ENCODE results near the gene NDST4.

The NDST4 gene

DNA sequence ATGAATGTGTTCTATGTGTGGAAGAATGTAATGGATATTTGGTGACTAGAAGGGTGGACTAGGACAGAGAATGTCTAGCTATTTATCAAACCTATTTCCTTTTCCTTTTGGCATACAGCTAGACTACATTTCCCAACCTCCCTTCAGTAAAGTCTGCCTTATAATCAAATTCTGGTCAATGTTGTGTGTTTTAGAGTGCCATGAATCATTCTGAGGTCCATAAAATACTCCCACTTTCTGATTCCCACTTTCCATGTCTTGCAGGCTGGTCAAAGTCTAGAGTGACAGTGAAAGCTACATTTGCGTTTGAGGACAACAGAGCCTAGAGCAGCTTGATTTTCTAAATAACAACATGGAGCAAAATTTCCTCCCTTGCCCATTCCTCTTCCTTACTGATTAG, 297.7 kb downstream of the NDST4 start:
- DNase-seq (ENCODE audit: extremely low read depth, low read depth): no peak
- H3K4me3 ChIP-seq (replicated peaks; ENCODE audit: low read depth, low read length): no peak overlapping the region
- TF ChIP-seq, protein P1, sequence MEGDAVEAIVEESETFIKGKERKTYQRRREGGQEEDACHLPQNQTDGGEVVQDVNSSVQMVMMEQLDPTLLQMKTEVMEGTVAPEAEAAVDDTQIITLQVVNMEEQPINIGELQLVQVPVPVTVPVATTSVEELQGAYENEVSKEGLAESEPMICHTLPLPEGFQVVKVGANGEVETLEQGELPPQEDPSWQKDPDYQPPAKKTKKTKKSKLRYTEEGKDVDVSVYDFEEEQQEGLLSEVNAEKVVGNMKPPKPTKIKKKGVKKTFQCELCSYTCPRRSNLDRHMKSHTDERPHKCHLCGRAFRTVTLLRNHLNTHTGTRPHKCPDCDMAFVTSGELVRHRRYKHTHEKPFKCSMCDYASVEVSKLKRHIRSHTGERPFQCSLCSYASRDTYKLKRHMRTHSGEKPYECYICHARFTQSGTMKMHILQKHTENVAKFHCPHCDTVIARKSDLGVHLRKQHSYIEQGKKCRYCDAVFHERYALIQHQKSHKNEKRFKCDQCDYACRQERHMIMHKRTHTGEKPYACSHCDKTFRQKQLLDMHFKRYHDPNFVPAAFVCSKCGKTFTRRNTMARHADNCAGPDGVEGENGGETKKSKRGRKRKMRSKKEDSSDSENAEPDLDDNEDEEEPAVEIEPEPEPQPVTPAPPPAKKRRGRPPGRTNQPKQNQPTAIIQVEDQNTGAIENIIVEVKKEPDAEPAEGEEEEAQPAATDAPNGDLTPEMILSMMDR (IDR thresholded peaks at IDR 0.05; ENCODE audit: low read depth, low read length, missing control alignments): no peak

GRCh38 chr4:114813961-114814360, 299.5 kb downstream of the NDST4 start:
- no peak overlapping the region for H3K4me3 ChIP-seq (replicated peaks; ENCODE audit: low read depth, low read length)
- no peak for DNase-seq (ENCODE audit: extremely low read depth, low read depth)
- TF ChIP-seq, protein P1 (IDR thresholded peaks at IDR 0.05; ENCODE audit: low read depth, low read length, missing control alignments): no peak

- TF ChIP-seq, protein P1 (IDR thresholded peaks at IDR 0.05; ENCODE audit: low read depth, low read length, missing control alignments): no peak
- H3K4me3 ChIP-seq (replicated peaks; ENCODE audit: low read depth, low read length): no peak overlapping the region
- no peak for DNase-seq (ENCODE audit: extremely low read depth, low read depth)
Measured at GRCh38 chr4:114811564-114812301, 301.7 kb downstream of the NDST4 start.

DNA sequence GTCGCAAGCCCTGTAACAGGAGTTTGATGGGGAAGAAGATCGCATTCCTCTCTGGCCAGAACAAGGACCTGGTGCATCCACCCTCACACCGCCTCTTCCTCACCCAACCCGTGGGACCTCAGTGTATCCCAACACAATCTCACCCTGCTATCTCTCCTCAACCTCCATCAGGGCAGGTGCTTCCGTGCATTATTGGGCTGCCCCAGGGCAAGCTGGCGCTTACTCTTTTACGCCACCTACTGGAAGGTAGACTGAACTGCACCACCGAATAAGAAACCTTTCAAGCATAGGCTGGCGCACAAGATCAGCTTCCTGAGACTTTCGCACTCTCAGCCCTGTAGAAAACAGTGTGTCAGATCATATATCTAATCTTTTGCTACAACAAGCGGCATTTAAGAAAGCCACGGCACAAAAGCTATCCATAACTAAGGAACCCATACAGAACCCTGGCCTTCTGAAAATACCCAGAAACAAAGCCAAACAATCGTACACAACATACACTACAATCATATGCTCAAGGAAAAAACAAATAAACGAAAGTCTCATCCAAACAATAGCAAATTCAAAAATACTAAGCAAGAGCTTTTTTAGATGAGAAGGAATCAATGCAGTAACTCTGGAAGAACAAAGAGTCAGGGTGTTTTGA, 305.5 kb downstream of the NDST4 start:
- H3K4me3 ChIP-seq (replicated peaks; ENCODE audit: low read depth, low read length): no peak overlapping the region
- TF ChIP-seq, protein P1 (IDR thresholded peaks at IDR 0.05; ENCODE audit: low read depth, low read length, missing control alignments): peak; percentile 92
- peak; percentile 0 for DNase-seq (ENCODE audit: extremely low read depth, low read depth)

DNA sequence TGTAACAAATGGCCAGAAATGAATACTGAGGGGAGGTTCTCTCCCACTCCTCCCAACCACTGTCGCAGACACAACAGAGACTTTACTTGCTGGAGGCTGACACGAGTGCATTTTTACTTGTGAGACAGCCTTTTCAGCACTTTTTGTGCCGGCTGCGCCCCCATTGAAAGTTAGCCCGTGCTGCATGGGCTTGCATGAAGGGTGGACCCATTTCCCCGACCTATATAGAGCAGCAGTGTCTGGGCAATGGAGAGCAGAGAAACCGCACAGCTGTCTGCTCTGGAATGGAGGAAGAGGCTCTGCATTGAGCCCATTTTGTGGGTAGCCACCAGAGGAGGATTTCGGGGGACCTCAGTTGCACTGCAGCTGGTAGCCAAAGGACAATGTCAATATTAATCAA, 306.1 kb downstream of the NDST4 start:
- no peak for DNase-seq (ENCODE audit: extremely low read depth, low read depth)
- H3K4me3 ChIP-seq (replicated peaks; ENCODE audit: low read depth, low read length): no peak overlapping the region
- TF ChIP-seq, protein P1 (IDR thresholded peaks at IDR 0.05; ENCODE audit: low read depth, low read length, missing control alignments): no peak

DNA sequence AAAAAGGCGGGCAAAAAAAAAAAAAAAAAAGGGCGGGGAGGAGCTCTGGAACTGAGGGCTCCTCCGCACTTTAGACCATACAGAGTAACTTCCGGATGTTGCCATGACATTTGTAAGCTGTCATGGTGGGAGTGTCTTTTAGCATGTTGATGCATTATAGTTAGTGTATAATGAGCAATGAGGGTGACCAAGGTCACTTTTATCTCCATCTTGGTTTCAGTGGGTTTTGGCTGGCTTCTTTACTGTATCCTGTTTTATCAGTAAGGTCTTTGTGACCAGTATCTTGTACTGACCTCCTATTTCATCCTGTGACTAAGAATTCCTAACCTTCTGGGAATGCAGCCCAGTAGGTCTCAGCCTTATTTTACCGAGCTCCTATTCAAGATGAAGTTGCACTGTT, 321.4 kb downstream of the NDST4 start:
- H3K4me3 ChIP-seq (replicated peaks; ENCODE audit: low read depth, low read length): no peak overlapping the region
- TF ChIP-seq, protein P1 (IDR thresholded peaks at IDR 0.05; ENCODE audit: low read depth, low read length, missing control alignments): no peak
- no peak for DNase-seq (ENCODE audit: extremely low read depth, low read depth)

Measured in HFF-Myc (cell line).